ENCODE results near the gene CSTA. TPM values are rescaled to one million over a fixed set of nuclear protein-coding genes. Genes with fewer than 3 reads are reported as not detected.

Gene CSTA, protein sequence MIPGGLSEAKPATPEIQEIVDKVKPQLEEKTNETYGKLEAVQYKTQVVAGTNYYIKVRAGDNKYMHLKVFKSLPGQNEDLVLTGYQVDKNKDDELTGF
- total RNA-seq (2014; rRNA removed; shearing (Covaris generic)), result 0.34 and 1.7 TPM in 2 replicates
- polyA plus RNA-seq (2015; cell fraction: cytosol; rRNA removed), result 3.2 and 3.3 TPM in 2 replicates
- 1.6 and 1.7 TPM in 2 replicates for polyA plus RNA-seq (2015; cell fraction: nucleus; rRNA removed)

DNA sequence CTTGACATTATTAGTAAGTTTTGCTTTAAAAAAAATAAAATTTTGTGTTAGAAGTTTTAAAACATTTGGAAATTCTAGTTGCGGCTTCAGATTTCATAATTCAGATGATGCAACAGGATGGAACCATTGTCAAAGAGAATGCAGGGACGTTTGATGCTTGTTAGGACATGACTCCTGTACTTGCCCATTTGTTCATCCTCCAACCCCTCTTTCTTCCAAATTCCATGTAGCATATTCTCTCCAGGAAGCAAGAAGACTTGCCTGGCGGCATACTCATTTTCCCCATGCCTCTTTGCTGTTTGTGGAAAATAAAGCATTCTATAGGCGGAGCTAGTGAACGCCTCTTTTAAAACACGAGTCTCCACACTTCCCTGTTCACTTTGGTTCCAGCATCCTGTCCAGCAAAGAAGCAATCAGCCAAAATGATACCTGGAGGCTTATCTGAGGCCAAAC, at the start of gene CSTA:
TSS of gene CSTA (plus strand) at position 378 of the 453 bp plus-strand sequence. CDS start at position 423, 45 bp downstream.
- no peak for DNase-seq (ENCODE audit: low read depth)

- no peak for DNase-seq (ENCODE audit: low read depth)
Measured at GRCh38 chr3:122281891-122282290, 43.2 kb upstream of the CSTA start.

- peak; percentile 15 for DNase-seq (ENCODE audit: low read depth)
Measured at GRCh38 chr3:122283796-122284445, 41.1 kb upstream of the CSTA start.

- no peak for DNase-seq (ENCODE audit: low read depth)
Measured at GRCh38 chr3:122284486-122284885, 40.6 kb upstream of the CSTA start.

- no peak for DNase-seq (ENCODE audit: low read depth)
Measured at GRCh38 chr3:122294359-122294758, 30.7 kb upstream of the CSTA start.

DNA sequence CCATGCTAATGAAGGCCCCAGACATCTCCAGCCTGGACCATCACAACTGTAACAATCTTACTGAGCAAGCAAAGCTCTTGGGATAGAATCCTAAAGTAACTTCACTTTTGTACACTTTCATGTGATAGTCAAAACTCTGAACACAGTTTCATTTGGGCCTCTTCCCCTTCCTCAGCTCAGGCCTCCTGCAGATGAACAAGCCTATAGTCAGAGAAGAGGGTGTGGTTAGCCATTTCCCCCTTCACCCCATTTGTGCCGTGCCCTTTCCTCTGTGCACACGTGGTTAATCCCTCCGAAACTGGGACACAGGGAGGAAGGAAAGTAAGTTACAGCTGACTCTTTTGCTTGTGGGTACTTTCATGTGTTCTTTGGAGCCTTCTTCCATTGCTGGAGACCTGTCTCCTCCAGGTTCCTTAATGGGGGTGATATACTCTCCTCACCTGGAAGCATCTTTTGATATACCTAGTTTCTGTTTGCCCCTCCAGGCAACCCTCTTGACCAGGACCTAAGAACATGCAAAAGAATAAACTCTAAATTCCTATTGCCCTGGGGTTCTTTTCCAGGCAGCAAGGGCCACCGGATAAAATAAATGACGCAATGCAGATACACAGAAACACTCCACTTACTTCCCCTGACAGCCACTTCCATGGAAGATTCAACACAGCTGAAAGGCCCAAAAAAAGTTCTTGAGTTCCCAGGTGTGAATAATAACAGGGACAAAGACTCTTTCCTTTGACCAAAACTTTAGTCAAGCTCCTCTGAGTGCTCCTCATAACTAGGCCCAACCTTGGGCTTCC, 29.6 kb upstream of the CSTA start:
- DNase-seq (ENCODE audit: low read depth), result no peak

DNA sequence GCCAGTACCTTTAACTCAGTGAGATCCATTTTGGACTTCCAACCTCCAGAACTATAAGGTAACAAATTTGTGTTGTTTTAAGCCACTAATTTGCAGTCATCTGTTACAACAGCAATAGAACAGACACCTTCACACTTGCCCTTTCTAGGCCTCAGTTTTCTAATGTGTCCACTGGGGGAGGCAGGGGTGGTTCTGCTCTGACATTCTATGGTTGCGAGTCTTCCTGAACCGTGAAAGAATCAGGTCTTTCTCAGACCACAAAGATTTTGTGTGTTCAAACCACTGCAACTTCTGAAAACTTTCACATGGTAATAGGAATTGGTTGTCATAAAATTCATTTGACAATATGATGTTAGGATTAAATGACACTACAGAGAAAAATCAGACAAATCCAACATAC, 26.8 kb upstream of the CSTA start:
- DNase-seq (ENCODE audit: low read depth), result no peak

DNA sequence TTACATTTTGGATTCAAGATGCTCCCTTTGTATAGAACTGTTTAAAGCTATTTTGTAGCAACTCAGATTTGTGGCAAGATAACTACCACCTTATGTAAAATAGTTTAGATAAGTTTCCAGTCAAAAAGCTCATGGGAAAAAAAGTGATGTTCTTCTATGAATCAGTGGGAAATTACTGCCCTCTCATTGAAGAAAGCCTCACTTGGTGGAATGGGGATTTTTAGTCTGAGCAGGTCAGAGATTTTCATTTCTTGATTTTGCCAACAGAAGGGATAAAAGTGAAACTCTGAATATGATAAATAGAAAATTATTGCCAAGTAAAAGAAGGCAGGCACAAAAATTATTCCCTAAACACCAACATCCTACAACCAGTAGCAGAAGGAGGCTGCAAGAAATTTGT, 25.8 kb upstream of the CSTA start:
- no peak for DNase-seq (ENCODE audit: low read depth)

DNA sequence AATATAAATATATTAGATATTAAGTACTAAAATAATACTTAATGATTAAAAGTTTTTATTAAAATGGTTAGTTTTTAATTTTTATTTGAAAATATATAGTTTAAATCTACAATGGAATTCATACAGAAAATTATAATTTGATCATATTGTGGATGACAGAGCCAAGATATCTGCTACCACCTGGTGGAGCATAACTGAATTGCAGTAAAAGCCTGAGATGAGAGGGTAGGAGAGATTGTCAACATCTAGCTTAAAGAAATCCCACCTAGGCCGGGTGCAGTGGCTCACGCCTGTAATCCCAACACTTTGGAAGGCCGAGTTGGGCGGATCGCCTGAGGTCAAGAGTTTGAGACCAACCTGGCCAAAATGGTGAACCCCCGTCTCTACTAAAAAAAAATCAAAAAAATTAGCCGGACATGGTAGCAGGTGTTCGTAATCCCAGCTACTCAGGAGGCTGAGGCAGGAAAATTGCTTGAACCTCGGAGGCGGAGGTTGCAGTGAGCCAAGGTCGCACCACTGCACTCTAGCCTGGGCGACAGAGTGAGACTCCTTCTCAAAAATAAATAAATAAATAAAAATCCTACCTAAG, 25.1 kb upstream of the CSTA start:
- peak; percentile 43 for DNase-seq (ENCODE audit: low read depth)

- DNase-seq (ENCODE audit: low read depth), result no peak
Measured at GRCh38 chr3:122301063-122301462, 24.0 kb upstream of the CSTA start.

- DNase-seq (ENCODE audit: low read depth), result peak; percentile 33
Measured at GRCh38 chr3:122305818-122306621, 19.0 kb upstream of the CSTA start.

- no peak for DNase-seq (ENCODE audit: low read depth)
Measured at GRCh38 chr3:122306622-122306953, 18.5 kb upstream of the CSTA start.

GRCh38 chr3:122307094-122307687, 17.9 kb upstream of the CSTA start:
- DNase-seq (ENCODE audit: low read depth), result no peak

- no peak for DNase-seq (ENCODE audit: low read depth)
Measured at GRCh38 chr3:122307976-122308375, 17.1 kb upstream of the CSTA start.

GRCh38 chr3:122310361-122310760, 14.7 kb upstream of the CSTA start:
- no peak for DNase-seq (ENCODE audit: low read depth)

GRCh38 chr3:122312826-122313225, 12.2 kb upstream of the CSTA start:
- no peak for DNase-seq (ENCODE audit: low read depth)

GRCh38 chr3:122313281-122313680, 11.8 kb upstream of the CSTA start:
- no peak for DNase-seq (ENCODE audit: low read depth)

DNA sequence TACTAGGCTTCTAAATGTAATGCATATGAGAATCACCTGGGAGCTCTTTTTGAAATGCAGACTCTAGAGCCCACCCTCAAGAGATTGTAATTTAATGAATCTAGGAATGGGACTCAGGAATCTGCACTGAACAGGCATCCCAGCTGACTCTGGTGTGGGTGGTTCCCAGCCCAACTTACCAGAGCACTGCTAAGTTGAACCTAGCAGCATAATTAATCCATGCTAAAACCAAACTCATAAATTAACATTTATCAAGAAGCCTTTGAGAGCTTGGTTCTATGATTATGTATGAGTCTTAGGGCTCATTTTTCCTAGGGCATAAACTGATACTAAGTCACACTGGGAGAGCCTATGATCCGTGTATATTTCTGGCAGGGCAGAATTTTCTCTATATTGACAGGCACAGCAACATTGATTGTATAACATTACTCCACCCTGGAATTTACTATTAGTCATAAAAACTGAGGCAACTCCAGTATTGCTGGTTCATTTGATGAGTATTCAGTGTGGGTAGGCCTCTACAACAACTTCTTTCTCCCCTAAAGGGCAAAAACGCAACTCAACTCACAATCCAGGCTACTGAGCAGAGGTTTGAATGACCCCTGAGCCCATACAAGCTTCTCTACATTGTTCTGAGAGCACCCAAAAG, 10.7 kb upstream of the CSTA start:
- DNase-seq (ENCODE audit: low read depth), result no peak

DNA sequence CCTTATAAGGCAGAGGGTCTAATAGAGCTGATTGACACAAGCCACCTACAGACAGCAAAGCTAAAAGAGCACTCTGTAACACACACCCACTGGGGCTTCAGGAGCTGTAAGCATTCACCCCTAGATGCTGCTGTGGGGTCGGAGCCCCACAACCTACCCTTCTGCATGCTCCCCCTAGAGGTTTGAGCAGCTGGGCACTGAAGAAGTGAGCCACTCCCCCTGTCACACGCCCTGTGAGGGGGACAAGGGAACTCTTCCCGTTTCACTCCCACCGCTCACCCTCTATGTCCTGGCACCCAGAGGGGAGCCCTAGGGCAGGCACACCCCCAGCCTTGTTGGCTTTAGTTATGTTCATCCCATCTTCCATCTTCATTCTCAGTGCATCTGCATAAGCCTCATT, 9.4 kb upstream of the CSTA start:
- no peak for DNase-seq (ENCODE audit: low read depth)

- no peak for DNase-seq (ENCODE audit: low read depth)
Measured at GRCh38 chr3:122316368-122316767, 8.7 kb upstream of the CSTA start.

Data from HT1080 (cell line).